HG02763 (cell line): ENCODE measurements around the gene ADO.
A peak's percentile ranks its signal among the peaks of the same experiment; 100 is the strongest.
"Not testable (repeated sequence)": the region's sequence is repeated elsewhere in the genome, so short reads cannot be mapped to it uniquely, and the experiment has no call there.

Source experiments
- ATAC-seq: cut with Tn5 transposase; IDR thresholded peaks from one replicate; pipeline ENCODE4 v1.9.1; 2021; ENCODE audit warnings: mild to moderate bottlenecking, moderate library complexity; ENCODE audit not compliant: unreplicated experiment

The ADO gene

DNA sequence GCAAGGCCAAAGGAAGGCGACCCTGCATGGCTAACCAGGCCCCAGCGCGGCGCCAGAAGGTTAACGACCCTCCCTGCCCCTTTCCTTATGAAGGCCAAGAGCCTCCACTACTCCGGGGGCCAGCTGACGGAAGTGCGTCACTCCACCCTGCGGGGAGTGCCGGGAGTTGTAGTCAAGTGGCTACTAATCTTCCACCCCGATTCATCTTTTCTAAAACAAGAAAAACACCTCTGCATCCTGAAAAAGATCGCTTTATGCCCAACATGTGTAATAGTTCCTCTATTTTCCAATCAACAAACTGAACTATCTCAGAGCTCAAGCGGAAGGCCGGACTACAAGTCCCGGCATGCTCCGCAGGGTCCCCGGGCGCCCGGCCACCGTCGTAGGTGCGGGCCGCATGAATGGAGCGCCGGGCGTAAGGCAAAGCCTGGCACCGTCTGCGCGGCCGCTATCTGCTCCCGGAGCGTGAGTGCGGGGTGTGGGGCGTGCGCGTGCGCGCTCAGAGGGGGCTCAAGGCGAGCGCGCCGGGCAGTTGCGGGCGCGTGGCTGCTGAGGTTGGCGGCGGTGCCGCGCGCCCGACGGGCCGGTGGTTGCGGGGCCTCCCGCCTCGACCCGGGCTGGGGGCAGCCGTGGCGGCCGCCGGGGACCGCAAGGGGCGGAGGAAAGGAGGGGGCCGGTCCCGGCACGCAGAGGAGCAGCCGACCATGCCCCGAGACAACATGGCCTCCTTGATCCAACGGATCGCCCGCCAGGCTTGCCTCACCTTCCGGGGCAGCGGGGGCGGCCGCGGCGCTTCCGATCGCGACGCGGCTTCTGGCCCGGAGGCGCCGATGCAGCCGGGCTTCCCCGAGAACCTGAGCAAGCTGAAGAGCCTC is at the start of gene ADO:
TSS of gene ADO (plus strand) at position 365 of the 875 bp plus-strand sequence. CDS start at position 705, 340 bp downstream.
- peak; percentile 84 for ATAC-seq

- ATAC-seq: no peak
These were observed 49.6 kb upstream of the ADO start for GRCh38 chr10:62754963-62755362.

- ATAC-seq: no peak
These were observed 48.6 kb upstream of the ADO start for GRCh38 chr10:62755662-62756653.

DNA sequence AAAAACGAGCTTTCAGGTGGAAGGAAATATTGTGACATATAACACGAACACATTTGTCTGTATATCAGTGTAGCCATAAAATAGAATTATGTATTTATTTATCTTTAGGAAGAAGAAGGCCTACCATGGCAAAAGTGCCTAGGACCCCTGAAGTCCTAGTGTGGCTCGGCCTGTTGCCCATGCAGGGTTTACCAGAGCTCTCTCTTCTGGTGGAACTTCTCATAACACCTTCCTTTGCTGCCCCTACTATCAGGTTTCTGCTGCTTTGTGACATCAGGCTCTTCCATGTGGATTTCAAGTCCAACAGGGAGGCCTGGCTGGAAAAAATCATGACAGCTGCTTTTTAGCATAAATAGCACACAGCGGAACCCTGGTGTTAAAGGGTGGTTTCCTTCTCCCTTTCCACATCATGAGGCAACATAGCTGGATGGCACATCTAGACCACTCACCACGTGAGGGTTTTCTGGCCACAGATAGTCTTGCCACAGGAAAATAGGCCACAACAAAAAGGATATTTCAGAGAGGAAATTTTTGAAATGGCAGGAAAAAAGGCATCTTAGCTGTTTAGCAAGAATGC is 44.8 kb upstream of the ADO start:
- no peak for ATAC-seq

GRCh38 chr10:62760401-62760800 is 44.1 kb upstream of the ADO start:
- no peak for ATAC-seq

GRCh38 chr10:62761115-62761514 is 43.4 kb upstream of the ADO start:
- ATAC-seq: no peak

GRCh38 chr10:62763155-62763554 is 41.4 kb upstream of the ADO start:
- ATAC-seq: no peak

DNA sequence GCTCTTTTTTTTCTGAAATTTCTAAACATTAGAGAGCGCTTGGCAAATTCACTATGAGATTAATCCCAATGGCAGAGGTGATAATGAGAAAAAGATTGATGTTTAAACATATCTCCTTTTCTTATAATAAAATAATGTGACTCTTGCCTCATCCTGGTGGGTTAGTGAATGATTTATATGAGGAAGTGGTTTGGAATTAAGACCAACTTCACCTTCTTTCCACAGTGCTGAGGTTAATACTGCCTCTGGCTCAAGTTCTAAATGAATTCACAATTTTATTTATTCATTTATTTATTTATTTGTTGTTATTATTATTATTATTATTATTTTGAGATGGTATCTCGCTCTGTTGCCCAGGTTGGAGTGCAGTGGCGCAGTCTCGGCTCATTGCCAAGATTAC is 40.5 kb upstream of the ADO start:
- ATAC-seq: no peak

GRCh38 chr10:62765726-62766125 is 38.8 kb upstream of the ADO start:
- no peak for ATAC-seq

GRCh38 chr10:62766386-62766785 is 38.1 kb upstream of the ADO start:
- ATAC-seq: no peak

GRCh38 chr10:62769574-62770242 is 34.8 kb upstream of the ADO start:
- peak; percentile 68 for ATAC-seq

- ATAC-seq: no peak
These were observed 32.1 kb upstream of the ADO start for GRCh38 chr10:62772186-62772974.

- no peak for ATAC-seq
These were observed 26.4 kb upstream of the ADO start for GRCh38 chr10:62778125-62778524.

DNA sequence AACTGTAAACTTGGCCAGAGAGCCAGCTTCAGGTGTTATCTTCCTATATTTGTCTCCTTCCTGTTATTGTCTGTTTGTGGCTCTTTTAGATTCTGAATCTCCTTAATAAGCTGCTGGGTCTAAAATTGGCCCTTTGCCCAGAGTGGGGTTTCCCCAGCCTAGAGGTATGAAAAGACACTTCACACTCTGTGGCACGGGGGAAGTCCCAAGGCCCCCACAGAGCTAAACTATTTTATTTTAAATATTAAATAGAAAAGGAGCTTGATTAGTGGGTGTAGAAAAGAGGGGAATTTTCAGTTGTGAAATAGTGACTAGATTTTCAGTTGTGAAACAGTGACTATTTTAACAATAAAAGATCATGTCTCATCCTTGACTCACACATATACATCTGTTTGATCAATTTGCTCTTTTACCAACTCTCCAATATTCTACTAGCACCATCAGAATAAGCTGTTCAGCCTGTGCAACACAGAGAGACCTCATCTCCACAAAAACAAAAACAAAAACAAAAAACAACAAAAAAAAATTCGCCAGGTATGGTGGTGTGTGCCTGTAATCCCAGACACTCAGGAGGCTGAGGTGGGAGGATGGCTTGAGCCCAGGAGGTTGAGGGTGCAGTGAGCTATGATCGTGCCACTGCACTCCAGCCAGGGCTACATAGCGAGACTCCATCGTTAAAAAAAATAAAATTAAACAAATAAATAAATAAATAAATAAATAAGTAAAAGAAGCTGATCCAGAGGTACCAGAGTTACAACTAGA is 24.9 kb upstream of the ADO start:
- peak; percentile 93 for ATAC-seq

DNA sequence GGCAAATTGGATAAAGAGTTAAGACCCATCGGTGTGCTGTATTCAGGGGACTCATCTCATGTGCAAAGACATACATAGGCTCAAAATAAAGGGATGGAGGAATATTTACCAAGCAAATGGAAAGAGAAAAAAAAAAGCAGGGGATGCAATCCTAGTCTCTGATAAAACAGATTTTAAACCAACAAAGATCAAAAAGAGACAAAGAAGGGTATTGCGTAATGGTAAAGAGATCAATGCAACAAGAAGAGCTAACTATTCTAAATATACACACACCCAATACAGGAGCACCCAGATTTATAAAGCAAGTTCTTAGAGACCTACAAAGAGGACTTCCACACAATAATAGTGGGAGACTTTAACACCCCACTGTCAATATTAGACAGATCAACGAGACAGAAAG is 20.0 kb upstream of the ADO start:
- not testable (repeated sequence) for ATAC-seq

GRCh38 chr10:62788285-62788684 is 16.2 kb upstream of the ADO start:
- not testable (repeated sequence) for ATAC-seq

- ATAC-seq: no peak
These were observed 15.6 kb upstream of the ADO start for GRCh38 chr10:62788861-62789467.

GRCh38 chr10:62790019-62790555 is 14.4 kb upstream of the ADO start:
- no peak for ATAC-seq
